Measurements from ENCODE around the gene FABP2. TPM values are rescaled to one million over a fixed set of nuclear protein-coding genes. Genes with fewer than 3 reads are reported as not detected.
"Not testable (repeated sequence)": the region's sequence is repeated elsewhere in the genome, so short reads cannot be mapped to it uniquely, and the experiment has no call there.

FABP2 gene
- total and polyA plus RNA-seq, 12 donors = 0.01 to 2.2 (median 0.15) TPM; not detected in 7

GRCh38 chr4:119281393-119281792 is 40.5 kb downstream of the FABP2 start:
- peak overlapping the region in 3 of 10 donors; percentile 2 to 19 (median 19) for H3K27ac ChIP-seq
- intact Hi-C loops (cut with DNase I) = loop anchor here in 8 of 10 donors (5.0 to 10.0 kb wide), 14 partner anchors 34 to 537 kb away; partner anchors contain the start of genes USP53 (in 4 of the 8) and SYNPO2 (in 1 of the 8)
- no peaks in the 10 kb centered on the region for H3K27me3 ChIP-seq
- ATAC-seq = peak in 2 of 8 donors; percentile 33 to 38
- H3K9me3 ChIP-seq = peaks cover 0 to 3% (median 0%) of the 10 kb centered on the region in 11 donors
- no peak overlapping the region for H3K4me3 ChIP-seq
- H3K36me3 ChIP-seq = peaks cover 0 to 13% (median 0%) of the 10 kb centered on the region in 9 donors
- DNase-seq = no peak
- TF ChIP-seq CTCF (IDR thresholded peaks at IDR 0.05) = no peak
- peaks cover 0 to 51% (median 39%) of the 10 kb centered on the region in 9 donors for H3K4me1 ChIP-seq
- WGBS, 2 donors = 50 to 77% methylated on average over 2 of the region's 2 CpGs

- Histone ChIP-seq H3K4me1 (peaks cover 0 to 38% (median 24%) of the 10 kb centered on the region in 9 donors), H3K36me3 (peaks cover 0 to 13% (median 0%) of the 10 kb centered on the region in 9 donors)
- 96 to 98% methylated on average over 8 to 12 of the region's 12 CpGs for WGBS, 2 donors
- not testable (repeated sequence) for H3K9me3 ChIP-seq, DNase-seq, H3K27me3 ChIP-seq, H3K4me3 ChIP-seq, H3K27ac ChIP-seq, ATAC-seq
- intact Hi-C loops (cut with DNase I) = loop anchor here in 8 of 10 donors (5.0 to 10.0 kb wide), 14 partner anchors 33 to 535 kb away; partner anchors contain the start of genes USP53 (in 4 of the 8) and SYNPO2 (in 1 of the 8)
Observed at GRCh38 chr4:119279945-119280344, 42.0 kb downstream of the FABP2 start.

GRCh38 chr4:119279541-119279940 is 42.4 kb downstream of the FABP2 start:
- DNase-seq; H3K4me3 ChIP-seq; intact Hi-C loops (cut with DNase I); ATAC-seq; H3K27me3 ChIP-seq; H3K9me3 ChIP-seq; H3K27ac ChIP-seq: not testable (repeated sequence)
- 86 to 94% methylated on average over 14 to 18 of the region's 19 CpGs for WGBS, 2 donors
- Histone ChIP-seq H3K4me1 (peaks cover 0 to 34% (median 20%) of the 10 kb centered on the region in 9 donors), H3K36me3 (peaks cover 0 to 13% (median 0%) of the 10 kb centered on the region in 9 donors)

- TF ChIP-seq CTCF (IDR thresholded peaks at IDR 0.05) = no peak
- DNase-seq = no peak
- 55 to 64% methylated on average over 6 of the region's 6 CpGs for WGBS, 2 donors
Observed at GRCh38 chr4:119271361-119272085, 50.4 kb downstream of the FABP2 start.

GRCh38 chr4:119268466-119268865 is 53.5 kb downstream of the FABP2 start:
- no peaks in the 10 kb centered on the region for H3K9me3 ChIP-seq
- peaks cover 0 to 12% (median 6%) of the 10 kb centered on the region in 9 donors for H3K4me1 ChIP-seq
- 89 to 93% methylated on average over 3 of the region's 3 CpGs for WGBS, 2 donors
- H3K27me3 ChIP-seq = no peaks in the 10 kb centered on the region
- H3K36me3 ChIP-seq = peaks cover 0 to 97% (median 18%) of the 10 kb centered on the region in 9 donors
- no peak for ATAC-seq
- no peak overlapping the region for H3K4me3 ChIP-seq
- TF ChIP-seq CTCF (IDR thresholded peaks at IDR 0.05) = no peak
- DNase-seq = no peak
- no peak overlapping the region for H3K27ac ChIP-seq
- intact Hi-C loops (cut with DNase I) = no loop called here

More at GRCh38 chr4:119271361-119272085, 50.4 kb downstream of the FABP2 start:
- Histone ChIP-seq H3K27ac (peak overlapping the region in 1 of 10 donors; percentile 18), H3K4me3 (no peak overlapping the region), H3K9me3 (no peaks in the 10 kb centered on the region), H3K4me1 (peaks cover 0 to 12% (median 6%) of the 10 kb centered on the region in 9 donors), H3K36me3 (peaks cover 0 to 74% (median 13%) of the 10 kb centered on the region in 9 donors), H3K27me3 (no peaks in the 10 kb centered on the region)
- intact Hi-C loops (cut with DNase I) = no loop called here
- ATAC-seq = no peak

Other genes with a start within 250 kb of the FABP2 start
- 1,000 to 10,000 TPM in 1 of 10 donors, 100 to 1,000 TPM in 9; 655 to 1,008 (median 906) TPM for gene MYOZ2, start 186.3 kb downstream of the FABP2 start, total RNA-seq
- gene MYOZ2, start 186.3 kb downstream of the FABP2 start, polyA plus RNA-seq = 100 to 1,000 TPM; 231 to 772 TPM
- 10 to 100 TPM; 26.4 to 64.6 (median 41.8) TPM for gene USP53, start 109.4 kb downstream of the FABP2 start, total RNA-seq
- 10 to 100 TPM; 12.5 to 45.2 TPM for gene USP53, start 109.4 kb downstream of the FABP2 start, polyA plus RNA-seq

All from heart right ventricle (tissue), 16 donors.